Liver (tissue), 9 donors: ENCODE measurements around the gene SGCG. TPM values are rescaled to one million over a fixed set of nuclear protein-coding genes. Genes with fewer than 3 reads are reported as not detected.

ENCODE experiments used
- DNase-seq: peaks from one replicate; pipeline ENCODE4 v3.0.0-alpha.2; 2017; ENCODE audit warnings: low spot score
- H3K27ac ChIP-seq, 2 donors: one replicate each; pipeline ENCODE4 v1.7.0; 2013; ENCODE audit warnings: inconsistent platforms in 2 of 2, low read length in 2 of 2, control low read depth in 1 of 2, low read depth in 1 of 2, mild to moderate bottlenecking in 1 of 2
- H3K27me3 ChIP-seq, 4 donors: one replicate each; pipeline versions ENCODE4 v1.6.1 to v1.7.0; 2013; ENCODE audit warnings: low read length in 3 of 4, inconsistent platforms in 1 of 4, mild to moderate bottlenecking in 1 of 4, moderate library complexity in 1 of 4; ENCODE audit not compliant: control insufficient read depth in 4 of 4, insufficient read depth in 4 of 4
- H3K36me3 ChIP-seq, 4 donors: one replicate each; pipeline versions ENCODE4 v1.6.1 to v1.7.0; 2013; ENCODE audit warnings: low read length in 3 of 4, mild to moderate bottlenecking in 3 of 4, low read depth in 1 of 4, moderate library complexity in 1 of 4; ENCODE audit not compliant: control insufficient read depth in 4 of 4, insufficient read depth in 3 of 4
- H3K4me1 ChIP-seq, 4 donors: one replicate each; pipeline versions ENCODE4 v1.6.1 to v1.7.0; 2013; ENCODE audit warnings: low read length in 3 of 4, mild to moderate bottlenecking in 3 of 4, moderate library complexity in 1 of 4; ENCODE audit not compliant: control insufficient read depth in 4 of 4, insufficient read depth in 4 of 4
- H3K4me3 ChIP-seq, 3 donors: one replicate each; pipeline versions ENCODE4 v1.6.1 to v1.7.0; 2013; ENCODE audit warnings: low read length in 3 of 3, control low read depth in 1 of 3, low read depth in 1 of 3, mild to moderate bottlenecking in 1 of 3
- H3K9ac ChIP-seq, 2 donors: one replicate each; pipeline ENCODE4 v1.7.0; 2013; ENCODE audit warnings: low read length in 2 of 2, mild to moderate bottlenecking in 2 of 2, moderate library complexity in 2 of 2, control low read depth in 1 of 2, low read depth in 1 of 2
- H3K9me3 ChIP-seq, 4 donors: one replicate each; pipeline versions ENCODE4 v1.6.1 to v1.7.0; 2013; ENCODE audit warnings: low read length in 3 of 4; ENCODE audit not compliant: control insufficient read depth in 4 of 4
- ATF3 ChIP-seq: IDR thresholded peaks from 2 replicates; pipeline ENCODE4 v1.6.1; 2016; ENCODE audit warnings: antibody characterized with exemption
- CTCF ChIP-seq: fragments of 150-350 bp; IDR thresholded peaks from 2 replicates; pipeline ENCODE4 v1.5.1; 2017; ENCODE audit warnings: improper control_type of control experiment, low read depth, low read length; ENCODE audit not compliant: missing input control
- EGR1 ChIP-seq, 2 donors: IDR thresholded peaks; 2 replicates each; pipeline ENCODE4 v1.6.1; 2016 to 2018; ENCODE audit warnings: antibody characterized with exemption in 2 of 2, low read depth in 2 of 2
- FOXA1 ChIP-seq: IDR thresholded peaks from 2 replicates; pipeline ENCODE4 v1.6.1; 2016; ENCODE audit warnings: antibody characterized with exemption
- FOXA2 ChIP-seq: IDR thresholded peaks from 2 replicates; pipeline ENCODE4 v1.6.1; 2016; ENCODE audit warnings: antibody characterized with exemption
- GABPA ChIP-seq, 2 donors: IDR thresholded peaks in 1 of 2; conservative IDR thresholded peaks in 1 of 2; 2 replicates each; pipeline ENCODE4 v1.6.1; 2016; ENCODE audit warnings: antibody characterized with exemption in 2 of 2, mild to moderate bottlenecking in 1 of 2, moderate library complexity in 1 of 2
- HNF4A ChIP-seq, 2 donors: conservative IDR thresholded peaks; 2 replicates each; pipeline ENCODE4 v1.6.1; 2016; ENCODE audit warnings: antibody characterized with exemption in 2 of 2, mild to moderate bottlenecking in 2 of 2
- HNF4G ChIP-seq: IDR thresholded peaks from 2 replicates; pipeline ENCODE4 v1.6.1; 2016; ENCODE audit warnings: antibody characterized with exemption
- JUND ChIP-seq, 2 donors: IDR thresholded peaks; 2 replicates each; pipeline ENCODE4 v1.6.1; 2016; ENCODE audit warnings: antibody characterized with exemption in 2 of 2
- MAX ChIP-seq: IDR thresholded peaks from 2 replicates; pipeline ENCODE4 v1.6.1; 2016; ENCODE audit warnings: antibody characterized with exemption
- REST ChIP-seq: IDR thresholded peaks from 2 replicates; pipeline ENCODE4 v1.6.1; 2016; ENCODE audit warnings: antibody characterized with exemption, mild to moderate bottlenecking
- RXRA ChIP-seq, 2 donors: IDR thresholded peaks; 2 replicates each; pipeline ENCODE4 v1.6.1; 2017 to 2018; ENCODE audit warnings: antibody characterized with exemption in 2 of 2, mild to moderate bottlenecking in 1 of 2
- SP1 ChIP-seq: IDR thresholded peaks from 2 replicates; pipeline ENCODE4 v1.6.1; 2018; ENCODE audit warnings: antibody characterized with exemption, mild to moderate bottlenecking
- TAF1 ChIP-seq: conservative IDR thresholded peaks from 2 replicates; pipeline ENCODE4 v1.6.1; 2016; ENCODE audit warnings: antibody characterized with exemption, mild to moderate bottlenecking
- ZBTB33 ChIP-seq: IDR thresholded peaks from 2 replicates; pipeline ENCODE4 v1.6.1; 2016; ENCODE audit warnings: antibody characterized with exemption
- WGBS: extraction: QIAGEN DNeasy Blood & Tissue Kit; methylation state at CpG from one replicate; pipeline ENCODE4 v1.1.7; 2013; 5-methylcytosine and 5-hydroxymethylcytosine counted together
- polyA plus RNA-seq, 2 donors: library from polyadenylated mRNA; stranded (reverse) in 1 of 2; unstranded in 1 of 2; fragments of 200-250 nt in 1 of 2; fragments of >200 nt in 1 of 2; fragmentation: Nextera tagmentation in 1 of 2; extraction: Ambion mirVana in 1 of 2; gene quantifications; one replicate each; pipeline versions ENCODE4 v1.2.1 to v1.2.3, GENCODE V29; 2013 to 2015
- total RNA-seq, 2 donors: library from RNA; depleted of rRNA; stranded (reverse); fragments of >200 nt; gene quantifications; one replicate each; pipeline ENCODE4 v1.2.3, GENCODE V29; 2014
- donor health status: healthy.
- donor health status: healthy.
- donor health status: healthy.
- donor health status: healthy.
- donor health status: healthy.

The SGCG gene
- total and polyA plus RNA-seq, 4 donors = not detected

GRCh38 chr13:23325191-23325590 is 144.4 kb downstream of the SGCG start (continued):
- no peak for TF ChIP-seq REST
- TF ChIP-seq EGR1 (IDR thresholded peaks at IDR 0.05; ENCODE audit: low read depth in 2 of 2) = no peak
- TF ChIP-seq FOXA1 = no peak
- no peak for TF ChIP-seq GABPA (IDR thresholded peaks at IDR 0.05 in 1 of 2, conservative IDR thresholded peaks at IDR 0.05 in 1 of 2)
- no peak for TF ChIP-seq SP1
- TF ChIP-seq HNF4G = no peak
- TF ChIP-seq HNF4A (conservative IDR thresholded peaks at IDR 0.05) = no peak
- no peak for TF ChIP-seq RXRA (IDR thresholded peaks at IDR 0.05)
- TF ChIP-seq TAF1 = no peak

GRCh38 chr13:23330356-23330755 is 149.6 kb downstream of the SGCG start:
- no peaks in the 10 kb centered on the region for H3K27me3 ChIP-seq
- H3K9me3 ChIP-seq = peaks cover 2 to 10% (median 3%) of the 10 kb centered on the region in 4 donors
- DNase-seq = no peak
- H3K9ac ChIP-seq = no peak overlapping the region
- H3K4me1 ChIP-seq = no peaks in the 10 kb centered on the region
- no peak overlapping the region for H3K4me3 ChIP-seq
- TF ChIP-seq MAX = no peak
- TF ChIP-seq FOXA2 = no peak
- TF ChIP-seq SP1 = no peak
- TF ChIP-seq GABPA (IDR thresholded peaks at IDR 0.05 in 1 of 2, conservative IDR thresholded peaks at IDR 0.05 in 1 of 2) = no peak
- TF ChIP-seq HNF4G = no peak
- no peak for TF ChIP-seq ZBTB33
- no peak for TF ChIP-seq EGR1 (IDR thresholded peaks at IDR 0.05; ENCODE audit: low read depth in 2 of 2)
- no peak for TF ChIP-seq JUND (IDR thresholded peaks at IDR 0.05)
- no peak for TF ChIP-seq CTCF
- no peak for TF ChIP-seq FOXA1
- no peak for TF ChIP-seq ATF3
- H3K36me3 ChIP-seq = no peaks in the 10 kb centered on the region
- no peak overlapping the region for H3K27ac ChIP-seq
- 86% methylated on average over 6 of the region's 6 CpGs for WGBS
